K562 (cell line): ENCODE results near the gene SMIM41. TPM values are rescaled to one million over a fixed set of nuclear protein-coding genes. Genes with fewer than 3 reads are reported as not detected.

Experiments
- BCL6 ChIP-seq: fragments of 250-450 bp; sonication (Bioruptor Pico); IDR thresholded peaks from 2 replicates; pipeline ENCODE4 v1.4.0; 2020
- CCAR2 ChIP-seq: fragments of 200-400 bp; formaldehyde crosslinking; IDR thresholded peaks from 2 replicates; pipeline ENCODE4 v1.6.1; 2017; ENCODE audit warnings: mild to moderate bottlenecking, low read depth, low read length
- ETV1 ChIP-seq: fragments of 450-650 bp; conservative IDR thresholded peaks from 2 replicates; pipeline ENCODE4 v1.6.1; 2016; ENCODE audit warnings: missing genetic modification characterization, control low read depth, low read depth, missing compliant biosample characterization
- GTF2A2 ChIP-seq: IDR thresholded peaks from 2 replicates; pipeline ENCODE4 v1.6.1; 2016; ENCODE audit warnings: mild to moderate bottlenecking, missing genetic modification characterization, missing compliant biosample characterization
- HMGN3 ChIP-seq: IDR thresholded peaks from 2 replicates; pipeline ENCODE4 v1.6.1; 2011; ENCODE audit warnings: borderline replicate concordance, low read depth, mild to moderate bottlenecking, mixed read lengths, low read length; ENCODE audit not compliant: insufficient read length; ENCODE audit errors: extremely low read depth
- JUN ChIP-seq, 2 experiments: sonication (generic) in 1 of 2; formaldehyde crosslinking in 1 of 2; IDR thresholded peaks; 2 replicates each; pipeline versions ENCODE4 v1.6.1 to v1.8.0; 2012 to 2022; ENCODE audit warnings: borderline replicate concordance in 2 of 2, mild to moderate bottlenecking in 2 of 2, improper control_type of control experiment in 1 of 2, low read depth in 1 of 2, low read length in 1 of 2, missing genetic modification reagents in 1 of 2
- KDM5B ChIP-seq: fragments of 200-600 bp; sonication (generic); IDR thresholded peaks from 2 replicates; pipeline ENCODE4 v1.6.1; 2012; ENCODE audit warnings: low read depth, mild to moderate bottlenecking, moderate library complexity, low read length, control low read depth, inconsistent platforms; ENCODE audit not compliant: insufficient replicate concordance
- MTA1 ChIP-seq: fragments of 450-650 bp; IDR thresholded peaks from 2 replicates; pipeline ENCODE4 v1.6.1; 2017; ENCODE audit warnings: borderline replicate concordance
- NELFE ChIP-seq: IDR thresholded peaks from 2 replicates; pipeline ENCODE4 v1.6.1; 2011; ENCODE audit warnings: mild to moderate bottlenecking; ENCODE audit not compliant: insufficient read depth, insufficient read length
- NFATC3 ChIP-seq: fragments of 450-650 bp; IDR thresholded peaks from 2 replicates; pipeline ENCODE4 v1.6.1; 2017; ENCODE audit warnings: mild to moderate bottlenecking
- PHB2 ChIP-seq: fragments of 450-650 bp; IDR thresholded peaks from 2 replicates; pipeline ENCODE4 v1.6.1; 2017; ENCODE audit warnings: low read depth
- POU5F1 ChIP-seq: fragments of 150-350 bp; IDR thresholded peaks from 2 replicates; pipeline ENCODE4 v1.6.1; 2014; ENCODE audit warnings: borderline replicate concordance, low read length, low read depth, mild to moderate bottlenecking; ENCODE audit not compliant: partially characterized antibody
- PURB ChIP-seq: sonication (generic); formaldehyde crosslinking; IDR thresholded peaks from 2 replicates; pipeline ENCODE4 v1.9.0; 2021; ENCODE audit warnings: low read depth, mild to moderate bottlenecking, missing genetic modification reagents
- SIN3A ChIP-seq, 2 experiments: fragments of 150-350 bp in 1 of 2; IDR thresholded peaks; 2 replicates each; pipeline ENCODE4 v1.6.1; 2011 to 2016; ENCODE audit warnings: borderline replicate concordance in 2 of 2, low read depth in 2 of 2, low read length in 2 of 2, mild to moderate bottlenecking in 2 of 2, moderate library complexity in 2 of 2; ENCODE audit not compliant: control insufficient read depth in 1 of 2
- SIRT6 ChIP-seq: IDR thresholded peaks from one replicate; pipeline ENCODE4 v1.6.1; 2012; ENCODE audit warnings: low read depth, mild to moderate bottlenecking, control low read depth, inconsistent platforms, low read length, moderate library complexity
- SIX5 ChIP-seq, 2 experiments: IDR thresholded peaks; 2 replicates each; pipeline ENCODE4 v1.6.1; 2011; ENCODE audit warnings: low read length in 2 of 2, borderline replicate concordance in 1 of 2, low read depth in 1 of 2, mild to moderate bottlenecking in 1 of 2, moderate library complexity in 1 of 2; ENCODE audit not compliant: insufficient read depth in 1 of 2
- U2AF1 ChIP-seq: fragments of 200-400 bp; formaldehyde crosslinking; optimal IDR thresholded peaks from 2 replicates; pipeline ENCODE3; 2017; ENCODE audit warnings: mild to moderate bottlenecking, low read depth, low read length, moderate library complexity
- ZBED1 ChIP-seq: IDR thresholded peaks from 2 replicates; pipeline ENCODE4 v1.6.1; 2014
- ZNF12 ChIP-seq: sonication (generic); formaldehyde crosslinking; IDR thresholded peaks from 2 replicates; pipeline ENCODE4 v1.4.0; 2020; ENCODE audit warnings: mild to moderate bottlenecking, missing genetic modification reagents
- ZNF57 ChIP-seq: fragments of 450-650 bp; formaldehyde crosslinking; IDR thresholded peaks from 2 replicates; pipeline ENCODE4 v1.4.0; 2020; ENCODE audit warnings: mild to moderate bottlenecking, moderate library complexity
- ZNF717 ChIP-seq: fragments of 250-450 bp; sonication (Bioruptor Pico); IDR thresholded peaks from 2 replicates; pipeline ENCODE4 v1.5.0; 2021
- ZNF75A ChIP-seq: fragments of 450-650 bp; formaldehyde crosslinking; IDR thresholded peaks from 2 replicates; pipeline ENCODE4 v1.4.0; 2020; ENCODE audit warnings: mild to moderate bottlenecking
- polyA plus RNA-seq, 8 experiments: library from polyadenylated mRNA; depleted of rRNA in 4 of 8; stranded (reverse) in 5 of 8; unstranded in 3 of 8; fragments of >200 nt; fragmentation: Nextera tagmentation in 2 of 8; fragmentation: Illumina TruSeq in 1 of 8; extraction: Ambion mirVana in 2 of 8; extraction: Trizol in 1 of 8; gene quantifications; 2 replicates each; pipeline versions ENCODE4 v1.2.1 to v1.2.3, GENCODE V29; 2011 to 2014; ENCODE audit warnings: inconsistent platforms in 1 of 8, missing spikeins in 1 of 8
- total RNA-seq, 7 experiments: library from RNA; depleted of rRNA in 6 of 7; stranded (reverse); fragments of >200 nt in 6 of 7; fragmentation: Illumina TruSeq in 2 of 7; extraction: Trizol in 2 of 7; gene quantifications; 2 replicates each; pipeline versions ENCODE4 v1.2.1 to v1.2.3, GENCODE V29; 2011 to 2021; ENCODE audit warnings: low replicate concordance in 1 of 7
- TF ChIP-seq, protein P1 (sequence below): fragments of 250-450 bp; sonication (Bioruptor Pico); IDR thresholded peaks from 2 replicates; pipeline ENCODE4 v1.5.0; 2020; ENCODE audit warnings: mild to moderate bottlenecking
- TF ChIP-seq, protein P2 (sequence below): fragments of 200-800 bp; sonication (Bioruptor generic); IDR thresholded peaks from 2 replicates; pipeline ENCODE4 v1.6.1; 2017; ENCODE audit warnings: missing genetic modification characterization, missing compliant biosample characterization

The SMIM41 gene
- total and polyA plus RNA-seq, 9 of the 15 experiments (the other 6 are each of a cell fraction or from before 2014, with no cell fraction given), result not detected

DNA sequence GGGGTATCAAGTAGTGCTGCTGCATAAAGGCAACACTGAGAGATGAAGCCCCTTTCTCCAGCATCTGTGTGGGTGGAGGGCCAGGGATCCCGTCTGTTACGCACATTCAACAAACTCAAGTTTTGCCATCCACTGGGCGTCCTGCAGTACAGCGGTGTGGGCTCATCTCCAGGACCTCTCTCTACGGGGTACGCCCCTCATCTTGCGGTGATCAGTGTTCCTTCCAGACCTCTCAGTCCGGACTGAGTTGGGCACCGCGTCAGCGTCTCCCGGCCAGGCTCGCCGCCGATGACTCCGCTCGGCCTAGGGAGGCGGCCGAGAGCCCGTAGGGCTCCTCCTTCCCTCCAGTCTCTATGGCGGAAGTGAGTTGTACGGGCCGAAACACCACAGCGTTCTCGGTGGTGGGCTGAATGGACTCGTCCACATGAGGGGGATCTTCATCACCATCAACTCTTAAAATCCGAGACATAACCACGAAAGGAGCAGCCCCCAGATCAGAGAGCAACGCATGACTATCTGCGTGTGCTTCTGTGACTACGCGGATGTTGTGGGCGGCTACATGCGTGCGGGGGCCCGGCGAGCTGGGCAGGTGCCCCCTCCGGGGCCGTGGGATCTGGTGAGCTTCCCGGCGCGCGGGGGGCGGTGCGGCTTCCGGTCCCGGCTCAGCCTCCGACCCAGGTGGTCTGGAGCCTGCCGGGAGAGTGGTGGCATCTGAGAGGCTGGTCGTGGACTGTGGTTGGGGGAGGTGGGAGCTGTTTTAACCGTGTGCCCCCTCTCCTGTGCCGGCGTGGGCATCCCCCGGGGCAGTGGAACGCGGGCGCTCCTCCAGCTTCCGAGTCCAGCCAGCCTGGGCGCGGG, 9.9 kb upstream of the SMIM41 start, which contains the start of gene ATG101 (continued):
- peak in 1 of 2 experiments; percentile 64; a peak in 1 of 4 replicates for TF ChIP-seq SIX5 (IDR thresholded peaks at IDR 0.05; ENCODE audit: borderline replicate concordance in 1 of 2, insufficient read depth in 1 of 2, low read depth in 1 of 2, low read length in 2 of 2)
- 0 out of 2 replicates have a peak, but pooled peaks have one; percentile 21 for TF ChIP-seq MTA1
- TF ChIP-seq NFATC3, result peak; percentile 70; the same call in 1 of the 2 replicates
- TF ChIP-seq ZNF12 (CRISPR knock-in tag), result peak; percentile 74; the same call in 1 of the 2 replicates
- TF ChIP-seq ZNF717 (CRISPR knock-in tag), result no peak
- peak; percentile 80 for TF ChIP-seq U2AF1
- TF ChIP-seq, protein P1, sequence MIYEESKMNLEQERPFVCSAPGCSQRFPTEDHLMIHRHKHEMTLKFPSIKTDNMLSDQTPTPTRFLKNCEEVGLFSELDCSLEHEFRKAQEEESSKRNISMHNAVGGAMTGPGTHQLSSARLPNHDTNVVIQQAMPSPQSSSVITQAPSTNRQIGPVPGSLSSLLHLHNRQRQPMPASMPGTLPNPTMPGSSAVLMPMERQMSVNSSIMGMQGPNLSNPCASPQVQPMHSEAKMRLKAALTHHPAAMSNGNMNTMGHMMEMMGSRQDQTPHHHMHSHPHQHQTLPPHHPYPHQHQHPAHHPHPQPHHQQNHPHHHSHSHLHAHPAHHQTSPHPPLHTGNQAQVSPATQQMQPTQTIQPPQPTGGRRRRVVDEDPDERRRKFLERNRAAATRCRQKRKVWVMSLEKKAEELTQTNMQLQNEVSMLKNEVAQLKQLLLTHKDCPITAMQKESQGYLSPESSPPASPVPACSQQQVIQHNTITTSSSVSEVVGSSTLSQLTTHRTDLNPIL, result no peak
- TF ChIP-seq NELFE, result no peak
- TF ChIP-seq ZBED1, result no peak
- TF ChIP-seq CCAR2, result no peak
- TF ChIP-seq, protein P2, sequence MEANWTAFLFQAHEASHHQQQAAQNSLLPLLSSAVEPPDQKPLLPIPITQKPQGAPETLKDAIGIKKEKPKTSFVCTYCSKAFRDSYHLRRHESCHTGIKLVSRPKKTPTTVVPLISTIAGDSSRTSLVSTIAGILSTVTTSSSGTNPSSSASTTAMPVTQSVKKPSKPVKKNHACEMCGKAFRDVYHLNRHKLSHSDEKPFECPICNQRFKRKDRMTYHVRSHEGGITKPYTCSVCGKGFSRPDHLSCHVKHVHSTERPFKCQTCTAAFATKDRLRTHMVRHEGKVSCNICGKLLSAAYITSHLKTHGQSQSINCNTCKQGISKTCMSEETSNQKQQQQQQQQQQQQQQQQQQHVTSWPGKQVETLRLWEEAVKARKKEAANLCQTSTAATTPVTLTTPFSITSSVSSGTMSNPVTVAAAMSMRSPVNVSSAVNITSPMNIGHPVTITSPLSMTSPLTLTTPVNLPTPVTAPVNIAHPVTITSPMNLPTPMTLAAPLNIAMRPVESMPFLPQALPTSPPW (CRISPR knock-in tag), result peak; percentile 82
- TF ChIP-seq HMGN3, result peak; percentile 72
- 0 out of 2 replicates have a peak, but pooled peaks have one; percentile 49 for TF ChIP-seq ZNF75A (CRISPR knock-in tag)
- TF ChIP-seq POU5F1, result no peak
- TF ChIP-seq GTF2A2 (tag), result no peak
- no peak for TF ChIP-seq BCL6 (CRISPR knock-in tag)
- TF ChIP-seq ZNF57 (CRISPR knock-in tag), result no peak
- peak; percentile 82 to 95 for TF ChIP-seq SIN3A (IDR thresholded peaks at IDR 0.05; ENCODE audit: borderline replicate concordance in 2 of 2, control insufficient read depth in 1 of 2, low read depth in 2 of 2, low read length in 2 of 2)
- no peak for TF ChIP-seq SIRT6
- TF ChIP-seq JUN (IDR thresholded peaks at IDR 0.05; ENCODE audit: borderline replicate concordance, low read depth, low read length), result peak; percentile 60; the same call in 1 of the 2 replicates
- TF ChIP-seq JUN (CRISPR knock-in tag; IDR thresholded peaks at IDR 0.05; ENCODE audit: borderline replicate concordance), result no peak
- TF ChIP-seq PURB, result no peak
- peak; percentile 82 for TF ChIP-seq KDM5B
- TF ChIP-seq PHB2, result no peak
- TF ChIP-seq ETV1 (tag), result peak; percentile 93
